ENCODE data around the gene TOMM40.
"Not testable (repeated sequence)": the region's sequence is repeated elsewhere in the genome, so short reads cannot be mapped to it uniquely, and the experiment has no call there.

TOMM40 gene

GRCh38 chr19:44912854-44913253, 21.8 kb downstream of the TOMM40 start:
- DNase-seq (ENCODE audit: extremely low spot score), result no peak
- CTCF ChIA-PET, result interaction anchor here (1.3 to 1.5 kb wide), 2 partner anchors 8 to 125 kb away, joined by 4 to 6 read pairs; partner anchors contain the start of gene CLASRP
- POLR2A ChIA-PET, result no interaction called here
- TF ChIP-seq CTCF (IDR thresholded peaks at IDR 0.05; ENCODE audit: control extremely low read depth, extremely low read depth, low read depth, missing control alignments), result no peak

GRCh38 chr19:44913512-44914432, 22.7 kb downstream of the TOMM40 start:
- CTCF ChIA-PET, result interaction anchor here (1.3 to 1.5 kb wide), 2 partner anchors 9 to 125 kb away, joined by 4 to 6 read pairs; partner anchors contain the start of gene CLASRP
- DNase-seq (ENCODE audit: extremely low spot score); POLR2A ChIA-PET: not testable (repeated sequence)

GRCh38 chr19:44914433-44915206, 23.6 kb downstream of the TOMM40 start, which contains the start of gene APOC1:
Gene APOC1, plus strand, starts transcription at chr19:44914608. Its CDS starts 284 bp downstream, at chr19:44914892.
- CTCF ChIA-PET, result interaction anchor here (1.3 to 2.1 kb wide), 2 partner anchors 10 to 216 kb away, joined by 3 to 10 read pairs; no protein-coding TSS in a partner anchor
- DNase-seq (ENCODE audit: extremely low spot score), result peak; percentile 94
- POLR2A ChIA-PET, result not testable (repeated sequence)

- CTCF ChIA-PET, result interaction anchor here (1.6 kb wide), 1 partner anchor 24 kb away, joined by 3 read pairs; no protein-coding TSS in a partner anchor
- POLR2A ChIA-PET, result no interaction called here
- no peak for TF ChIP-seq CTCF (IDR thresholded peaks at IDR 0.05; ENCODE audit: control extremely low read depth, extremely low read depth, low read depth, missing control alignments)
- no peak for DNase-seq (ENCODE audit: extremely low spot score)
Measured at GRCh38 chr19:44924243-44924725, 33.2 kb downstream of the TOMM40 start.

- no peak for TF ChIP-seq CTCF (IDR thresholded peaks at IDR 0.05; ENCODE audit: control extremely low read depth, extremely low read depth, low read depth, missing control alignments)
- DNase-seq (ENCODE audit: extremely low spot score), result no peak
- POLR2A ChIA-PET, result no interaction called here
- CTCF ChIA-PET, result interaction anchor here (1.0 to 1.9 kb wide), 4 partner anchors 20 to 141 kb away, joined by 3 to 6 read pairs (median 3); partner anchors contain the start of gene APOE
Measured at GRCh38 chr19:44925114-44925891, 34.2 kb downstream of the TOMM40 start.

GRCh38 chr19:44926245-44927077, 35.4 kb downstream of the TOMM40 start:
- DNase-seq (ENCODE audit: extremely low spot score); POLR2A ChIA-PET: not testable (repeated sequence)
- CTCF ChIA-PET, result interaction anchor here (1.0 to 1.9 kb wide), 2 partner anchors 21 to 23 kb away, joined by 3 to 6 read pairs; partner anchors contain the start of gene APOE

- no peak for TF ChIP-seq CTCF (IDR thresholded peaks at IDR 0.05; ENCODE audit: control extremely low read depth, extremely low read depth, low read depth, missing control alignments)
- CTCF ChIA-PET, result no interaction called here
- POLR2A ChIA-PET, result no interaction called here
- DNase-seq (ENCODE audit: extremely low spot score), result no peak
Measured at GRCh38 chr19:44927746-44928145, 36.7 kb downstream of the TOMM40 start.
